Stimulated activated CD4-positive, alpha-beta T cell treated with anti-CD3 and anti-CD28 coated beads, Interleukin-1b, Interleukin-23, amount 100 ng/mL, for 24 hours (primary cell): Measurements from ENCODE around the gene KRT8.
"Not testable (repeated sequence)": the region's sequence is repeated elsewhere in the genome, so short reads cannot be mapped to it uniquely, and the experiment has no call there.

Experiments used
- DNase-seq, 4 experiments: peaks; one replicate each; pipeline ENCODE4 v3.0.0-alpha.2; 2020; ENCODE audit warnings: low read depth in 4 of 4, low spot score in 1 of 4

Gene KRT8

DNA sequence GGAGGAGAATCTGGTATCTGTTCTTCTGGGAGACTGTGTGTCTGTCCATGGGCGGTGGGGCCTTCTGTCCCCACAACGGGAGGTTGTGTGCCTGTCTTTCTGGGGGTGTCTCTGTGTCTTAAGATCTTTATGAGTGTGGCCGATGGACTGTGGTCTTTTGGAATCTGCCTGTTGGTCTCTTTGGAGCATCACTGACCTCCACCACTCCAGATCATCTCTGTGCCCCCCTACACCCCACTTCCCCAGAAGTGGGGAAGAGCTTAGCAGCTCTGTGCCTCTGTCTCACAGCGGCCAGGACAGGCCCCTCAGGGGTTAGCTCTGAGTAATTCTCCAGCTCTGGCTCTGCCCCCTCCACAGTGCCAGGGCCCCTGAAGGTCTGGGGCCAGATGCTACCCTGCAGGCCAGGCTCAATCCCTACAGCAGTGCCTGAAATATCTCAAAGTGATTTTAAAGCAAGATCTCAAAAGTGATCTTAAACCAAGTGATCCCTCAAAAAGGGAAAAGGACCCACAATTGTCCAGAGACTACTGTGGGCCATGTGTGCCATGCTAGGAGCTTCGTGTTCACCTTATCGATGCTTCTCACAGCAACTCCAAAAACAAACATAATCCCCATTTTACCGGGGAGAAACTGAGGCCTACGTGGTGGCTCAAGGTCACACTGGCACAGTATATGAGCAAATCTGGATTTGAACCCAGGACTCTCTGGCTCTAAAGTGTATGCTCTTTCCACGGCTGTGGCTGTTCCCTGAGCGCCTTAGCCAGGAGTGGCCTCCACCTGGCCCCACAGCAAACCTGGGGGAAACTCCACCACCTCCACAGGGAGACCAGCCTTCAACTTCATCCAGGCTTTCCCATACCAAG, 30.1 kb downstream of the KRT8 start:
- no peak for DNase-seq

DNA sequence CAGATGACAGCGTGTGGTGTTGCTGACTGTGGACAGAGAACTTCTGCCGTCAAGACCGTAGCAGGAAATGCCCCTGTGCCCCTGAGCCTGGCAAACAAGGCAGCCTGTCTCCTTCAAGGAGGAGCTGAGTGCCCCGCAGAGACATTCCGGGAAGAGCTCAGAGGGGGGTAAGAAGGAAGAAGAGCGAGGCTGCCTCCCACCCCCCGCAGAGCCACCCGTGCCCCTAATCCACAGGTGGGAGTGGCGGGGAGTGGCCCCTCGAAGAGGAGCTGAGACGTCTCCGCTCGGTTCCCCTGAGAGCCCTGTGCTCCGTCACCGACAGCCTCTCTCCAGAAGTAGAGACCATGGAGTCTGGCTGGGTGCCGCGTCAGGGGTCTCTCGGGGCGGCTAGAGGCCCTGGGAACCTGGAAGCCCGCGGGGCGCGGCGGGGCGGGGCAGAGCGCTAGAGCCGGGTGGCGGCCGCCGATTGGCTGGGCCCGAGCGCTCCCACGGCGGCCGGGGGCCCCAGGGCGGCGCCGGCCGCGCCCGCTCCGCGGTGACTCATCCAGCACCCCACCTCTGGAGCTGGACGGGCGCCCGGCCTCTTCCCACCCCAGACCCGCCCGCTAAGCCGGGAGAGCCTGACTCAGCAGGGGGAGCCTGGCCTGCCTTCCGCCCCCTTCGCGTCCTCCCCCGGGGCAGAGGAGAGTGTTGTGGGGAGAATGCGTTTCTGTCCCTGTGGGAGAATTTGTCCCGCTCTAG, 30.9 kb downstream of the KRT8 start:
- DNase-seq: peak in 2 of 4 experiments; percentile 33 to 41

DNA sequence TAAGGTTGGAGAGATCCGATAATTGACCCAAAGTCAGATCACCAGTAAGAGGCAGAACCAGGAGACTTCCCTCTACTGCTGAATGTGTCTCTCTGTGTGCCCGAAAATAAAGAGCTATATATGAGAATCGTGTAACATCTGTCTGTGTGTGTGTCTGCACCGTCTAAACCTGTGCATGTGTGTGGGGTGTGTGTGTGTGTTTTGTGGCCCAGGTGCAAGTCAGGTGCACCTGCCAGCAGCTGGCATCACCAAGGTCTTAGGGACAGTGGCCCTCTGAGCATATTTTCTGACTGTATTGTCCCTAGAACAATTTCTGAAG, 31.4 kb downstream of the KRT8 start:
- no peak for DNase-seq

DNA sequence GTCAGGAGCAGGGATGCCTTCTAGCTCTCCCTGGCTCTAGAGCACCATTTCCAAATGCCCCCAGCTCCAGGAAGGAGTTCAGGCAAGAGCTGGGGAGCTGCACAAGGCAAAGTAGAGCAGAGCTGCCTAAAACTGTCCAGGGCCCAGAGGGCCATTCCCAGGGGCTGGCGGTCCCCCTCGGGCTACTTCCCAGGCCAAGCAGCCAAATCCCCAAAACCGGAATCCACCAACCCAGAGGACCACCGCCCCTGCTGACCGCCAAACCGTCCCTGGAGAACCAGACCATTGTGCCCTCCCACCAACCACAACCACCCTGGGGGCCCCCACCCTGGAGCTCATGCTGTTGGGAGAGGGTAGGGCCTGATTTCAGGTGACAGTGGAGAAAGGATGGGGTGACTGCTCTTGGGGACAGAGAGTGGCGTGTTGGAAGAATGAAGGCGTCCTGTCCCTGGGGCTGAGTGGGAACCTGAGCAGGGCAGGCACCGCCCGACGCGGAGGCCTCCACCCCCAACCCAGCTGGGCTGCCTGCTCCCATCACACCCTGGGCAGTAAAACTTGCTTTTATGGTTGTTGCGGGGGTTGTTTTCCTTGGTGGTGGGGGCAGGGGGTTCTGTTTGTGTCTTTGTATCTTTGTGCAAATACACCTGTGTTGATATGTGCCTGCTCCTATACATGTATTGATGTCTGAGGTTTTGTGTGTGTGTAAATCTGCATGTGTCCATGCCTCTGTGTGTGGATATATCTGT, 32.1 kb downstream of the KRT8 start:
- no peak for DNase-seq

DNA sequence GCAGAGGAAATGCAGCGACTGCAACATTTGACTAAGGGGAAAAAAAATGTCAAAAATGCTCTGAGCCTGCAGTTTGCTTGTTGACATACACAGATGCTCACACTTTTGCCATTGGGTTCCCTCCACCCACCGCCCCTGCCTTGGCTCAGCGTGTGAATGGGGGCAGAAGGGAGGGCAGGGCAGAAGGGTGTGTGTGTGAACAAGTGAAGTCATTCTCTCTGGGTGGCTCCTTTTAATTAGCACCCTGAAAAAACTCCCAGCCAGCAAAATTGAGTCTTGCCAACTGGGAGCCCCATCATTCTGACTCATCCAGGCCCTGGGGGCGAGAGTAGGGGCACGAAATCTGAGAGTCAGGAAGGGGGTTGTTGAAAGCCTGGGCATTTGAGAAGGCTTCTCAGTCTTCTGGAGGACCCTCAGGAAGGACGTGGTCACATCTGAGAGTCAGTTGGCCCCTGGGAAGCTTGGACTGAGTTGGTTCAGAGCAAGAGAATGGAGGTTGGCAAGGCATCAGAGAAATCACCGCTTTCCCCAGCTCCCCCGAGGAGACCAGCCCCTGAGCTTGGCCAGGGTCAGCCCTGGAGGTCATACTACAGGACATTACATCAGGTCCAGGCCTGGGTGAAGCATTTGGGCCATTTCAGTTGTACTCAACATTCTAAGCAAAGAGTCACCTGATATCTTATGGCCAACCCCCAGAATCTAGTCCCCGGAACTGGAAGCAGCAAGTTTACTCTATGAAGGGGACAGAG, 33.4 kb downstream of the KRT8 start:
- DNase-seq: no peak

DNA sequence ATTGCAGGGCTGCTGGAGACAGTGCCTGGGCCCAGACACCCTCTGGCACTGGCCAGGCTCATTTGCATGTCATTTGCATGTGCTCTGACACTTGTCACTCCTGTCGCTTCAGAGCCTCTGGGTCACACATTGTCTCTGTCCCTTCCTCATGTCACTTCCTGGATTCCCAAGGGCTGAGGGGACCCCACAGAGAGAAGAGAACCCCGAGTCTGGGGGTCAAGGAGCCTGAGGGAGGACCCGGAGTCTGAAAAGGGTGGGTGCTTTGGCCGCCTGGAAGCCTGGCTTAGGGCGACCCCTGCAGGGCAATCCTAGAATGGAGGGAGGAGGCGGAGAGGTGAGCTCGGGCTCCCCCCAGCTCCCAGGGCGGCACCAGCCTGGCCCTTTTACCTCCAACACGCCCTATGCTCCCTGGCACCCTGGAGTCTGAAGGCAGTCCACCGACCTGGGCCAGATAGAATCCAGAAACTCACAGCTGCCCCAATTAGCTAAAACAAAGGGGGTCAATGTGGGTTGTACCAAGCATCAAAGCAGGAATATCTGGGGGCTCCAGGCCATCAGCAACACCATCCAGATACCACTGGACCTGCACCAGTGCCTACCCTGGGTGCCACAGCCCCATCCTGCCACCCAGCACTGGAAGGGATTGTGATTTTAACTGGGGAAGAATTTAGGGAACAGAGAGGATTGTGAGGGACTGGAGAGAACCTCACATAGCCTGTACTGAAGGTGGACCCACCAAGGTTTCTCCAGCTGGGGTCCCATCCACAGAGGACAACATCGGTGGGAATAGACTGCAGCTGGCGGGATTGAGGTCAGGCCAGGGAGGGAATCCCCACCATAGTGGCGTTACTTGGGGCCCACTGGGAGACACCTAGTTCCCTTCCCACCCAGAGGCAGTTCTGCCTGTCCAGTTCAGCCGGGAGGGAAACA, 34.2 kb downstream of the KRT8 start:
- peak; percentile 51 to 69 (median 63) for DNase-seq

DNA sequence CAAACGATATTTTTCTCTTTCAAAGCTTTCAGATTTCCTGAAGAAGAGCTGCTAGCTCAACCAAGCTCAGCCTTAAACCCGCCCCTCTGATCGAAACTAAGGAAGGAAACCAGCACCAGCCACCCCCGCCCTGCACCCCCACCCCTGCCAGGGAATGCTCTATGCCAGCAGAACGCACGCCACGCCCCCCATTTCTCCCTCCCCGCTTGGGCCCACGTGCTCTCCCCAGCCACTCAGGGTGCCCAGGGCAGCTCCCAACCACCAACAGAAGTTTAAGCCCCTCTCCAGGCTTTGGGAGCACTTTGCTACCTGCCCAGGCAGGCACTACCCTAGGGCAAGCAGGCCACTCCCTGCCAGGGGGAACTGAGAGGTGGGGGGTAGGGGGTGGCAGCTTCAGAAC, 37.2 kb downstream of the KRT8 start:
- DNase-seq: peak in 1 of 4 experiments; percentile 30

DNA sequence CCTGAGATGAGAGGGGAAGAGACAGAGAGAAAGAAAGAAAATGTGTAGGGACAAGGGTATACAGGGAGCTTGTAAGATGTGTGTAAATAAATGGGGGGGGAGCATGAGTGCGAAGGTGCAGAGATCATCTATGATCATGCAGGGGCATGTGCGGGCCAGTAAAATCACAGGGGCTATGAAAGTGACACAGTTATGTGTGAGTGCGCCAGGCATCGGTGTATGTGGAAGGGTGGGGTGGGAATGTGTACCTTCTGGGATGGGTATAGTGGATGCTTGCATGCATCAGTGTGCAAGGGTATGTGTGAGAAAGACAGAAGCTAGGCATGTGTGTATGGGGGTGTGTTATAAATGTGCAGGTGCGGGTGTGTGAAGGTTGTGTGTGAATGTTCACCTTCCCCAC, 37.7 kb downstream of the KRT8 start:
- DNase-seq: no peak

DNA sequence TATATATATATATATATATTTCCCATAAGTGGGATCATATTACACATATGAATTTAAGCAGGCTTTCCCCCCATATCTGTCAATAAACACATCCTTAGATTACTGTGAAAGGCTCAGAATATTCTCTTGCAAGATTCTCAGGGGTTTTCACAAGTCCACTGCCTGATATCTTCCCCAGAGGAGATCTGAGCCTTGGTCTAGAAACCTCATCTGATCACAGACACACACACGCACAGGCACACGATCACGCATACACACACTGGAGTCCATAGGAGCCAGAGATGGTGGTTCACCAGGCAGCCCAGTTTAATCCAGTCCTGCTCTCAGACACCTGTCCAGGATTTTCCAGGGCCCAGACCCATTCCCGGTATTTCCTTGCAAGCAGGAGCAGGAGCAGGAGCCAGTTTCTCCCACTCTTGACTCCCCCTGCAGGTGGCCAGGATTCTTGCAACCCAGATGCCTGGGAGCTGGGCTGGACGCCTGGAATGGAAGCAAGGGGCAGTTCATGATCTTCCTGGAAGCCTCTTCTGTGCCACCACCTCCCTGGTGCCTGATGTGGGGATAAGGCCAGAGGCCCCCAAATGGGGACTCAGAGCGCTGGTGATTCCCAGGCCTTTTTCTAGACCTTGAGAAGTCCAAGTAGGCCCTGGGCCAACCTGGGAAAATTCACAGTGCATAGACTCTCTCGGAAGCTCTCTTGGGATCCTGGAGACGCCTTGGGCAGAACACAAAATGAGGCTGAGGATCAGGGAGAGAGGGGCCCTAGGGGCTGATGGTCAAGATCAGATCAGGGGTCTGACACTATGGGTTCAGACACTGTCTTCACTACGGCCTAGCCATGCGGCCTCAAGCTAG, 39.6 kb downstream of the KRT8 start:
- no peak for DNase-seq

DNA sequence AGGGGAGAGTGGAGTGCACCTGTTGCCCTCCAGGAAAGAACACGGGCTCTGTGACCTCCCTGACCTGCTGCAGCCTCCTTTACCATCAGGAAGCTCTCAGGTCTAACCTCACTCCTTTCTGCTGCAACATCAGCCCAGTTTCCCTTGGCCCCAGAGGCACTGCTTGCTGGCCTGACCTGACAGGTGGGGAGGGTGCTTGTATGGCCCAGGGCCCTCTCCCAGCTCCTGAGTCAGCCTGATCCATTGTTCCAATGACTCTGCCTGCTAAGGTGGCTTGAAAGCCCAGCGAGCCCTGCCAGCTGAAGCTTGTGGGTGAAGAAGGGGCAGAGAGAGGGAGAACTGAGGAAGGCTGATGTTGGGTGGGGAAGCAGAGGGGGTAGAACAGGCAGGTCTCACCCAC, 42.9 kb downstream of the KRT8 start:
- no peak for DNase-seq

DNA sequence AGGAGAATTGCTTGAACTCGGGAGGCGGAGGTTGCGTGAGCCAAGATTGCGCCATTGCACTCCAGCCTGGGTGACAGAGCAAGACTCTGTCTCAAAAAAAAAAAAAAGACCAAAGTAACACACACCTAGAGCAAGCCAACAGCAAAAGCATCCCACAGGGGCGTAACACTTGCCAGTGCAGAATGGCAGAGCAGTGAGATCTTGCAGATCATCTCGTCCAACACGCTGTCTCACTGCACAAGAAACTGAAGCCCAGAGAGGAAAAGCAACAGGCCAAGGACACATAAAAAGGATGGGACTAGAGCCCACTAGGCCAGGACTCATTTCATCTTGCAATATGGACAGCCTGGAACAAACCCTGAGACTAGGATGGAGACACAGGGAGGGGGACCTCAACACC, 43.4 kb downstream of the KRT8 start:
- DNase-seq: no peak

DNA sequence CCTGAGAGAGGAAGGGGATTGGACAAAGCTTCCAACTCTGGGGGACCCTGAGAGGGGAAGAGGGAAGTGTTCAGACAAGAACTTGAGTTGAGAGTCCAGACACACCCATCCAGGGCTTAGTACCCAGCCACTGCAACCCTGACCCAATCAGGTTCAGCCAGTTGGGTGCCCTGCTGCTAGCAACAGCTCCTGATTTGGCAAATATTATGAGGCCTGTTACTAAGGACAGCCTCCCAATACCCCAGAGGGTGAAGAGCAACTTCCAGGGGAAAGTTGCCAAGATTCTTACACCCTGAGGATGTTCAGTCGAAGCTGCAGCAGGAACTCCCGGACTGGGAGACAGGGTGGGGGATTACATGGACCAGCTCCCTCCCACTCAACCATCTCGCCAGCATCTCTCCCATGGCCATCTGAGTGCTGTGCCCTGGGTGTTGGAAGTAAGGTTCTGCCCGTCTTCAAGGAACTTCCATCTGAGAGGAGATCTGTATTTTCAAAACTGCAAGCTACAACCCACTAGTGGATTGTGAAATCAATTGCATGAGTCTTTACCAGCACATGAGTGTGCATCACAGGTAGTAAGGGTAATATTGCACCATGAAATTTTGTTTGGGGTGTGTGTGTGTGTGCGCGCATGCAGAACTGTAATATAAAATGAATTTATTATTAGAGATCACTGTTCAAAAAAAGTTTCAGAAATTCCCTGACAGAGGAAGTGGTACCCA, 44.6 kb downstream of the KRT8 start:
- DNase-seq: no peak

DNA sequence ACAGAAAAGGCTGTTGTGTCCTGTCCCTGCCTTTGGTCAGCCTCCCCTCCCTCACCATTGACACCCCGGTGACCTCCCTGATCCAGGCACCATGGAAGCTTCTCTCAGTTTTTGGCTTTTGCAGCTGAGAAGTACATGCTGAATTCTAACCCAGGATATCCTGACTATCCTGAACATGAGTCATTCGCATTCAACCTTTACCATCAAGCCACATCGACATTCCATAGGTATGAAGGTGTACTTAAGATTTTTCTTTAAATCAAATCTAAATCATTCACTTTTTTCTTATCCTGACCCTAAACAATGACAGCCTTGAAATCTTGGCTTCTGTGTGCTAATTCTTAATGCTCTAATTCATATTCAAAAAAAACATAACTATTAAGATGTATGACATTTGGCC, 47.4 kb downstream of the KRT8 start:
- DNase-seq: no peak

DNA sequence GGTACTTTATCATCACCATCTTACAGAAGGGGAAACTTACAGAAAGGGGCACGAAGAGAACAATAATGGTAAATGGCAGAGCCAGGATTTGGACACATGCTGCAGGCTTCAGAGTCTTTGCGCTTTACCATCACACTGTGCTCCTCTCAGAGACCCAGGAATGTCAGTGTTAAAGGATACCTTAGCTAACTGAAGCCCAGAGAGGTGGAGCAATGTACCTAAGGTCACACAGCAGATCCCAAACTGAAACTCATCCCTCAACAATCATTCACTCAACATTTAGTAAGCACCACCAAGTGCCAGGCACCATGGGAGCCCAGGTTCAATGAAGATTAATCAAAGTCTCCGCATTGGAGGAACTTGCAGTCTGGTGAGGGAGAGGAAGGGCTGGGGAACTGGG, 48.1 kb downstream of the KRT8 start:
- no peak for DNase-seq

DNA sequence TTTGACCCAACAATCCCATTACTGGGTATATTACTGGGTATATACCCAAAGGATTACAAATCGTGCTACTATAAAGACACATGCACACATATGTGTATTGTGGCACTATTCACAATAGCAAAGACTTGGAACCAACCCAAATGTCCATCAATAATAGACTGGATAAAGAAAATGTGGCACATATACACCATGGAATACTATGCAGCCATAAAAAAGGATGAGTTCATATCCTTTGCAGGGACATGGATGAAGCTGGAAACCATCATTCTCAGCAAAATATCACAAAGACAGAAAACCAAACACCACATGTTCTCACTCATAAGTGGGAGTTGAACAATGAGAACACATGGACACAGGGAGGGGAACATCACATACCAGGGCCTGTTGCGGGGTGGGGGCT, 48.8 kb downstream of the KRT8 start:
- DNase-seq: not testable (repeated sequence)

DNA sequence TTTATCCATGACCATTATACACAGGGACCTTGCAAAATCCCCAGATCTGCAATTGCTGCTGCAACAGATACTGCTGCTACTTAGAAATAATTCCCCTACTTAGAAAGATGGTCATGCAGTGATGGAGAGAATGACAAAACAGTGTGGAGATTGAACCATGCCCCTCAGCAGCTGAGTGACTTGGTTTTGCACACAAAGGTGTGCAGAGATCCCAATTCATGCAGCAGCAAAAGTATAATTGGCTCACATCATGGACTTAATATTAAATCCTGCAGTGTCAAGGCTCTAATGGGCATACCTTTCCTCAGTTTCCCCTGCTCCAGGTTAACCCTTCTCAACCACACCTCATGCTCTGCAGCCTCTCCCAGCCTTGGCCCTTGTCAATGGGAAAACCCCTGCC, 53.1 kb downstream of the KRT8 start:
- DNase-seq: no peak

DNA sequence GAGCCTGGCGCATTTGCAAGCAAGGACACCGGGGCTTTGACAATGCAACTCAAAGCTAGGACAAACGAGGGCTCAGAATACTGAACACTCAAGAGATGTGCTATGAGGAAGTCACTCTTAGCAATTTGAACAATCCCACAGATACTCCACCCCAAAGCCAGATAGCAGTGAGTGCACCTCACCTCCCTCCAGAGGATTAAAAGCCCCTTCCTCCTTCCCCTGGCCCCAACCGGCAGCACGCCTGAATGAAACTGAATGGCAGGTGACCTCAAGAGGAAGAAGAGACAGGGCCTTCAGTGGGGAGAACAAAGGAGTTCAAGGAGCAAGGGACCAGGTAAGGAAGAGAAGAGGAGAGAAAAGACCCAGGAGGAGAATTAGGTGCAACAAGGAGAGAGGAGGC, 54.2 kb downstream of the KRT8 start:
- DNase-seq: no peak

DNA sequence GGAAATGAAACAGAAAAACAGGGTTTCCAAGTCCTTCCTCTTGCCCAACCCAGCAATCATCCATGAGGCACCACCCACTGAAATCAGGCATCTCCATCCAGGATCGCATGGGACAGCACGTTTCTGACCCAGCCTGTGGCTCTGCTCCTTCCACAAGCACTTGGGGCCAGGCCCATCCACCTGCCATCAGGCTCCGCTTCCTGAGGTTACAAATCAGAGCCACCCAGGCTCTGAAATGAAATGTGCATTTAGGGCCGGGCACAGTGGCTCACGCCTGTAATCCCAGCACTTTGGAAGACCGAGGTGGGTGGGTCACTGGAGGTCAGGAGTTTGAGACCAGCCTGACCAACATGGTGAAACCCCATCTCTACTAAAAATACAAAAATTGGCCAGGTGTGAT, 55.4 kb downstream of the KRT8 start:
- no peak for DNase-seq
